Fibroblast of pulmonary artery (primary cell): ENCODE data around the gene LRRC25.

Source experiments
- DNase-seq: peaks from one replicate; pipeline ENCODE4 v3.0.0-alpha.2; 2010; ENCODE audit warnings: low read depth
- H3K4me3 ChIP-seq: replicated peaks from 2 replicates; pipeline ENCODE4 v1.5.1; 2011; ENCODE audit warnings: low read depth, mild to moderate bottlenecking, control low read depth, low read length, moderate library complexity
- TF ChIP-seq, protein P1 (sequence below): IDR thresholded peaks from 2 replicates; pipeline ENCODE4 v1.5.1; 2011; ENCODE audit warnings: mild to moderate bottlenecking, control low read depth, low read length, inconsistent platforms; ENCODE audit errors: missing control alignments

The LRRC25 gene

GRCh38 chr19:18435178-18435841 lies 37.9 kb upstream of the LRRC25 start:
- H3K4me3 ChIP-seq = no peak overlapping the region
- DNase-seq = no peak
- TF ChIP-seq, protein P1, sequence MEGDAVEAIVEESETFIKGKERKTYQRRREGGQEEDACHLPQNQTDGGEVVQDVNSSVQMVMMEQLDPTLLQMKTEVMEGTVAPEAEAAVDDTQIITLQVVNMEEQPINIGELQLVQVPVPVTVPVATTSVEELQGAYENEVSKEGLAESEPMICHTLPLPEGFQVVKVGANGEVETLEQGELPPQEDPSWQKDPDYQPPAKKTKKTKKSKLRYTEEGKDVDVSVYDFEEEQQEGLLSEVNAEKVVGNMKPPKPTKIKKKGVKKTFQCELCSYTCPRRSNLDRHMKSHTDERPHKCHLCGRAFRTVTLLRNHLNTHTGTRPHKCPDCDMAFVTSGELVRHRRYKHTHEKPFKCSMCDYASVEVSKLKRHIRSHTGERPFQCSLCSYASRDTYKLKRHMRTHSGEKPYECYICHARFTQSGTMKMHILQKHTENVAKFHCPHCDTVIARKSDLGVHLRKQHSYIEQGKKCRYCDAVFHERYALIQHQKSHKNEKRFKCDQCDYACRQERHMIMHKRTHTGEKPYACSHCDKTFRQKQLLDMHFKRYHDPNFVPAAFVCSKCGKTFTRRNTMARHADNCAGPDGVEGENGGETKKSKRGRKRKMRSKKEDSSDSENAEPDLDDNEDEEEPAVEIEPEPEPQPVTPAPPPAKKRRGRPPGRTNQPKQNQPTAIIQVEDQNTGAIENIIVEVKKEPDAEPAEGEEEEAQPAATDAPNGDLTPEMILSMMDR = no peak

GRCh38 chr19:18434411-18435175 lies 37.2 kb upstream of the LRRC25 start:
- DNase-seq = no peak
- TF ChIP-seq, protein P1 = no peak
- no peak overlapping the region for H3K4me3 ChIP-seq

GRCh38 chr19:18433735-18434398 lies 36.4 kb upstream of the LRRC25 start:
- H3K4me3 ChIP-seq = no peak overlapping the region
- no peak for DNase-seq

DNA sequence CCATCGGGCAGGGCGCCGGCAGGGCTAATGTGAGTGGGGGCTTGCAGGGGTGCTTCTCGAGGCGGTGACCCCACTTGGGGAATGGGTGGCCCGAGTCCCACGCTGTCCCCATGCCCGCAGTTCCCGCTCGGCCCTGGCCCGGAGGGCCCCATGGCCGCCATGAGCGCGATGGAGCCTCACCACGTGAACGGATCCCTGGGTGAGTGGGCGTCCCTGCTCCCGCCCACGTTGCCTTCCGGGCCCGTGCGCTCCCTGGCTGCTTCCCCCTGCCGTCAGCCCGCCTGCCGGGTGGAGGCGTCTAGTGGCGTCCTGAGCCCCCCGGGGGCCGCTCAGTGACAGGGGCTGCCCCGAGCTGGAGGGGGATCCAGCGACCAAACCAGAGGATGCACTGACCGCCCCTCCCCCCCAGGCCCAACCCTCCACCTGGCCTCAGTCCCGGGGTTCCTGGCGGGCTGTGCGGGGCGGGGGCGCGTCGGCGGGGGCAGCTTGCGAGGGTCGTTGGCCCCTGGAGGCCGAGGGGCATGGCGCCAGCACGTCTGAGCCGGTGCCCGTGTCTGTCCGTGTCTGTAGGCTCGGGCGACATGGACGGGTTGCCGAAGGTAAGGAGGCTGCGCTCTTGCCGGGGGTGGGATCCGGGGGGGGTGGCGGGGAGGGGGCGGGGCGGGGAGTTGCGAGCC lies 35.7 kb upstream of the LRRC25 start:
- TF ChIP-seq, protein P1 = no peak
- H3K4me3 ChIP-seq = no peak overlapping the region
- DNase-seq = no peak

More at GRCh38 chr19:18433735-18434398, 36.4 kb upstream of the LRRC25 start:
- TF ChIP-seq, protein P1 = no peak

DNA sequence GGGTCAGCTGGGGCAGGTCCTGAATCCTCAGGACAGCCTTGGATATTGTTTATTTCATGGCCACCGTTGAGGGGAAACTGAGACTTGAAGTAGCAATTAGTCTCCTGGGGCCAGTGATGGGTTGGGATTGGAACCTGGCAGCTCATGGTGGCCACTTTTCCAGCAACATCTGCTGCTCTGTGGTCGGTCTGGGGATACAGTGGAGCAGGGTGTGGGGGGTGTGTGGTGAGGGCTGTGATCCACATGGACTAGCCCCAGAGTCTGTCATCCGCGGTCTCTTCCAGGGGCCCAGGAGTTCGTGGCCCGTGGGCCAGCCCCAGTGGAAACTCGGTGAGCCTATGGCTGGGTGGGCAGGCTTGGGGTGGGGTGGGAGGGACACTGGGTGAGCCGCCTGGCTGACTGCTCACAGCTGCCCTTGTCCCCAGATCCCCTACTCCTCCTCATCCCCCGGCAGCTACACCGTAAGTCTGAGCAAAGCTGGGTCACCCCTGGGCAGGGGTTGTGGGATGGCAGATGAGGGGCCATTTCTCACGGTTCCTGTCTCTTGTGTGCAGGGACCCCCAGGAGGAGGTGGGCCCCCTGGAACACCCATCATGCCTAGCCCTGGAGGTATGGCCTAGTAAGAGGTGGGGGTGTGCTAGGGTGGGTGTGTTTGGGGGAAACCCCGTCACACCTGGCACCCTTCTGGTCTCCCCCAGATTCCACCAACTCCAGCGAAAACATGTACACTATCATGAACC lies 35.0 kb upstream of the LRRC25 start:
- H3K4me3 ChIP-seq = no peak overlapping the region
- no peak for DNase-seq
- TF ChIP-seq, protein P1 = no peak

- no peak for DNase-seq
- TF ChIP-seq, protein P1 = no peak
- no peak overlapping the region for H3K4me3 ChIP-seq
Measured at GRCh38 chr19:18431351-18432197, 34.2 kb upstream of the LRRC25 start.
